ENCODE measurements around the gene CLHC1. TPM values are rescaled to one million over a fixed set of nuclear protein-coding genes. Genes with fewer than 3 reads are reported as not detected.

Gene CLHC1
- total and polyA plus RNA-seq, 10 of the 15 experiments (the other 5 are each of a cell fraction or from before 2014, with no cell fraction given) = 2.6 to 6.8 (median 4.7) TPM

DNA sequence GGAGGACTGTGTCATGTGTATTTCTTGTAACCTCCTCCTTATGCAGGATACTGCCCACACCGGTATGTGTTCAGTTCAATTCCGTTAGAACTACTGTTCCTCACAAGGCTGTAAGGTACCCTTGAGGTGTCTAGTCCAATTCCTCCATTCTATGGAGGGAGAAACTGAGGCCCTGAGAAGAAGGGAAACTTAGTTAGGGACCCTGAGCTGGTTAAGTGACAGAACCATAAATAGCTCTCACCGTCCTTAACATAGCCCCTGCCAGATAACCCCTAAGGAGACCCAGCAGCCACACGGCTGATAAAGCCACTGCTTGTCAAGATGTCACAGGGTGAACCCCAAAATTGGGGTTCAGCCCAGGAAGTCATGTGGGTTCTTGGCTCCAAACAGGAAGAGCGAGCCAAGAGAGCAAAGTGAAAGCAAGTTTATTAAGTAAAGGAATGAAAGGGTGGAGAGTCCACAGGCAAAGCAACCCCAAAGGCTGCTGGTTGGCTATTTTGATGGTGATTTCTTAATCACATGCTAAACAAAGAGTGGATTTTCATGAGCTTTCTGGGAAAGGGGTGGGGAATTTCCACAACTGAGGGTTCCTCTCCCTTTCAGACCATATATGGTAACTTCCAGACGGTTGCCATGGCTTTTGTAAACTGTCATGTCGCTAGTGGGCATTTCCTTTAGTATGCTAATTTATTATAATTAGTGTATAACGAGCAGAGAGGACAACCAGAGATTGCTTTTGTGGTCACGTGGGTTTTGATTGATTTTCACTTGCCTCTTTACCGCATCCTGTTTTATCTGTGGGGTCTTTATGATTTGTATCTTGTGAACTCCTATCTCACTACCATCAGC is 98.4 kb downstream of the CLHC1 start (continued):
- TF ChIP-seq CEBPB (IDR thresholded peaks at IDR 0.05; ENCODE audit: borderline replicate concordance in 1 of 2, low read depth in 2 of 2, low read length in 2 of 2) (no peak), KDM1A (IDR thresholded peaks at IDR 0.05; ENCODE audit: borderline replicate concordance) (no peak), BCL11A (IDR thresholded peaks at IDR 0.05; ENCODE audit: low read depth, low read length) (no peak), MEF2B (IDR thresholded peaks at IDR 0.05; ENCODE audit: partially characterized antibody, poor library complexity, severe bottlenecking) (peak; percentile 33), EP300 (IDR thresholded peaks at IDR 0.05; ENCODE audit: borderline replicate concordance in 1 of 2, control insufficient read depth in 1 of 2, low read depth in 2 of 2, low read length in 2 of 2) (no peak), SP1 (IDR thresholded peaks at IDR 0.05; ENCODE audit: low read depth, low read length) (peak; percentile 74), RUNX3 (IDR thresholded peaks at IDR 0.05; ENCODE audit: low read length) (peak; percentile 45; the same call in 1 of the 2 replicates), IRF4 (IDR thresholded peaks at IDR 0.05; ENCODE audit: low read depth, low read length) (no peak), EED (IDR thresholded peaks at IDR 0.05; ENCODE audit: low read depth) (peak; percentile 45; the same call in 1 of the 2 replicates), ZNF207 (IDR thresholded peaks at IDR 0.05; ENCODE audit: borderline replicate concordance) (no peak; the same call in 1 of the 2 replicates), FOXK2 (IDR thresholded peaks at IDR 0.05) (no peak), BMI1 (IDR thresholded peaks at IDR 0.05; ENCODE audit: borderline replicate concordance) (peak; percentile 92), POU2F2 (IDR thresholded peaks at IDR 0.05; ENCODE audit: borderline replicate concordance, low read depth, low read length) (peak; percentile 72; the same call in 1 of the 3 replicates), RAD51 (IDR thresholded peaks at IDR 0.05) (peak; percentile 94), RCOR1 (conservative IDR thresholded peaks at IDR 0.05; ENCODE audit: low read depth, low read length) (no peak), ASH2L (IDR thresholded peaks at IDR 0.05; ENCODE audit: borderline replicate concordance, low read depth) (no peak), TAF1 (IDR thresholded peaks at IDR 0.05; ENCODE audit: borderline replicate concordance, low read depth, low read length) (peak; percentile 48; the same call in 1 of the 2 replicates), MTA3 (IDR thresholded peaks at IDR 0.05; ENCODE audit: borderline replicate concordance, low read length) (peak; percentile 46; the same call in 1 of the 2 replicates), HCFC1 (IDR thresholded peaks at IDR 0.05; ENCODE audit: low read length) (no peak), RELA (IDR thresholded peaks at IDR 0.05; ENCODE audit: borderline replicate concordance, partially characterized antibody) (peak; percentile 98), TCF7 (IDR thresholded peaks at IDR 0.05; ENCODE audit: borderline replicate concordance) (no peak), YY1 (IDR thresholded peaks at IDR 0.05; ENCODE audit: low read depth, low read length) (peak; percentile 84)
- TF ChIP-seq, protein P1, sequence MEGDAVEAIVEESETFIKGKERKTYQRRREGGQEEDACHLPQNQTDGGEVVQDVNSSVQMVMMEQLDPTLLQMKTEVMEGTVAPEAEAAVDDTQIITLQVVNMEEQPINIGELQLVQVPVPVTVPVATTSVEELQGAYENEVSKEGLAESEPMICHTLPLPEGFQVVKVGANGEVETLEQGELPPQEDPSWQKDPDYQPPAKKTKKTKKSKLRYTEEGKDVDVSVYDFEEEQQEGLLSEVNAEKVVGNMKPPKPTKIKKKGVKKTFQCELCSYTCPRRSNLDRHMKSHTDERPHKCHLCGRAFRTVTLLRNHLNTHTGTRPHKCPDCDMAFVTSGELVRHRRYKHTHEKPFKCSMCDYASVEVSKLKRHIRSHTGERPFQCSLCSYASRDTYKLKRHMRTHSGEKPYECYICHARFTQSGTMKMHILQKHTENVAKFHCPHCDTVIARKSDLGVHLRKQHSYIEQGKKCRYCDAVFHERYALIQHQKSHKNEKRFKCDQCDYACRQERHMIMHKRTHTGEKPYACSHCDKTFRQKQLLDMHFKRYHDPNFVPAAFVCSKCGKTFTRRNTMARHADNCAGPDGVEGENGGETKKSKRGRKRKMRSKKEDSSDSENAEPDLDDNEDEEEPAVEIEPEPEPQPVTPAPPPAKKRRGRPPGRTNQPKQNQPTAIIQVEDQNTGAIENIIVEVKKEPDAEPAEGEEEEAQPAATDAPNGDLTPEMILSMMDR (IDR thresholded peaks at IDR 0.05 in 2 of 3, conservative IDR thresholded peaks at IDR 0.05 in 1 of 3; ENCODE audit: control insufficient read depth in 2 of 3, extremely low read depth in 1 of 3, insufficient read depth in 1 of 3, low read depth in 3 of 3, low read length in 3 of 3) = no peak
- TF ChIP-seq, protein P2, sequence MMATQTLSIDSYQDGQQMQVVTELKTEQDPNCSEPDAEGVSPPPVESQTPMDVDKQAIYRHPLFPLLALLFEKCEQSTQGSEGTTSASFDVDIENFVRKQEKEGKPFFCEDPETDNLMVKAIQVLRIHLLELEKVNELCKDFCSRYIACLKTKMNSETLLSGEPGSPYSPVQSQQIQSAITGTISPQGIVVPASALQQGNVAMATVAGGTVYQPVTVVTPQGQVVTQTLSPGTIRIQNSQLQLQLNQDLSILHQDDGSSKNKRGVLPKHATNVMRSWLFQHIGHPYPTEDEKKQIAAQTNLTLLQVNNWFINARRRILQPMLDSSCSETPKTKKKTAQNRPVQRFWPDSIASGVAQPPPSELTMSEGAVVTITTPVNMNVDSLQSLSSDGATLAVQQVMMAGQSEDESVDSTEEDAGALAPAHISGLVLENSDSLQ (IDR thresholded peaks at IDR 0.05) = peak; percentile 63; the same call in 1 of the 2 replicates
- TF ChIP-seq, protein P3, sequence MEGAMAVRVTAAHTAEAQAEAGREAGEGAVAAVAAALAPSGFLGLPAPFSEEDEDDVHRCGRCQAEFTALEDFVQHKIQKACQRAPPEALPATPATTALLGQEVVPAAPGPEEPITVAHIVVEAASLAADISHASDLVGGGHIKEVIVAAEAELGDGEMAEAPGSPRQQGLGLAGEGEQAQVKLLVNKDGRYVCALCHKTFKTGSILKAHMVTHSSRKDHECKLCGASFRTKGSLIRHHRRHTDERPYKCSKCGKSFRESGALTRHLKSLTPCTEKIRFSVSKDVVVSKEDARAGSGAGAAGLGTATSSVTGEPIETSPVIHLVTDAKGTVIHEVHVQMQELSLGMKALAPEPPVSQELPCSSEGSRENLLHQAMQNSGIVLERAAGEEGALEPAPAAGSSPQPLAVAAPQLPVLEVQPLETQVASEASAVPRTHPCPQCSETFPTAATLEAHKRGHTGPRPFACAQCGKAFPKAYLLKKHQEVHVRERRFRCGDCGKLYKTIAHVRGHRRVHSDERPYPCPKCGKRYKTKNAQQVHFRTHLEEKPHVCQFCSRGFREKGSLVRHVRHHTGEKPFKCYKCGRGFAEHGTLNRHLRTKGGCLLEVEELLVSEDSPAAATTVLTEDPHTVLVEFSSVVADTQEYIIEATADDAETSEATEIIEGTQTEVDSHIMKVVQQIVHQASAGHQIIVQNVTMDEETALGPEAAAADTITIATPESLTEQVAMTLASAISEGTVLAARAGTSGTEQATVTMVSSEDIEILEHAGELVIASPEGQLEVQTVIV (IDR thresholded peaks at IDR 0.05; ENCODE audit: borderline replicate concordance, partially characterized antibody) = no peak
